GM12878 (cell line): ENCODE data around the gene CTDSP1. TPM values are rescaled to one million over a fixed set of nuclear protein-coding genes. Genes with fewer than 3 reads are reported as not detected.

ENCODE experiments used
- ATAC-seq: fragments of 200-7000 bp; cut with Tn5 transposase; 3 replicates; pipeline ENCODE4 v1.9.1; 2020; ENCODE audit warnings: mild to moderate bottlenecking, moderate library complexity
- BruUV-seq: library from RNA; stranded (reverse); fragments of 400-500 nt; replicated peaks from 2 replicates; lab custom pipeline; 2021; lab: Mats Ljungman, UMichigan
- CTCF ChIA-PET: fragments of 300-600 bp; sonication (Branson Sonifier 250); formaldehyde crosslinking; extraction: SDS; loops from one replicate; lab custom pipeline; 2021; ENCODE audit warnings: inconsistent platforms; lab: Yijun Ruan, JAX
- POLR2A ChIA-PET: fragments of 350-600 bp; formaldehyde crosslinking; extraction: SDS; loops from one replicate; lab custom pipeline; 2021; ENCODE audit warnings: inconsistent platforms; lab: Charles Lee
- RAD21 ChIA-PET: fragments of 300-600 bp; sonication (Branson Sonifier 250); formaldehyde crosslinking; loops from one replicate; lab custom pipeline; 2023; ENCODE audit warnings: antibody characterized with exemption; ENCODE audit not compliant: unreplicated experiment; lab: Charles Lee
- SMC1A ChIA-PET: fragments of 300-600 bp; sonication (Branson Sonifier 250); formaldehyde crosslinking; loops from one replicate; lab custom pipeline; 2023; ENCODE audit not compliant: unreplicated experiment, uncharacterized antibody; lab: Charles Lee
- DNase-seq: peaks from one replicate; pipeline ENCODE4 v3.0.0-alpha.2; 2011; ENCODE audit warnings: low read depth, low spot score
- FAIRE-seq: peaks from 3 replicates; lab custom pipeline; 2011; peaks lifted over from hg19 to GRCh38; lab: Jason Lieb, UNC
- H2AFZ ChIP-seq: 2 replicates; pipeline ENCODE4 v1.6.0; 2011; ENCODE audit warnings: low read depth, low read length, control low read depth; ENCODE audit not compliant: control insufficient read depth
- H3K27ac ChIP-seq: 2 replicates; pipeline ENCODE4 v1.5.1; 2011; ENCODE audit warnings: control low read depth; ENCODE audit not compliant: control insufficient read depth, insufficient read depth
- H3K27me3 ChIP-seq, 2 experiments: replicated peaks in 1 of 2; 2 replicates each; pipeline versions ENCODE4 v1.6.0 to v1.6.1; 2011; ENCODE audit warnings: low read length in 1 of 2; ENCODE audit not compliant: control insufficient read depth in 2 of 2, insufficient read depth in 2 of 2
- H3K36me3 ChIP-seq, 2 experiments: 2 replicates each; pipeline ENCODE4 v1.5.1; 2011; ENCODE audit warnings: low read length in 1 of 2; ENCODE audit not compliant: control insufficient read depth in 2 of 2, insufficient read depth in 2 of 2
- H3K4me1 ChIP-seq: 2 replicates; pipeline ENCODE4 v1.6.1; 2011; ENCODE audit warnings: mild to moderate bottlenecking, low read length, moderate library complexity, mixed read lengths; ENCODE audit not compliant: control insufficient read depth, insufficient read depth
- H3K4me2 ChIP-seq: 2 replicates; pipeline ENCODE4 v1.6.0; 2011; ENCODE audit warnings: control low read depth; ENCODE audit not compliant: control insufficient read depth, insufficient read depth
- H3K4me3 ChIP-seq: fragments of 200-600 bp; sonication (generic); 2 replicates; pipeline ENCODE4 v1.5.1; 2016
- H3K79me2 ChIP-seq: 2 replicates; pipeline ENCODE4 v1.6.0; 2011; ENCODE audit warnings: low read length; ENCODE audit not compliant: control insufficient read depth, insufficient read depth
- H3K9ac ChIP-seq: 2 replicates; pipeline ENCODE4 v1.8.0; 2011; ENCODE audit warnings: low read length, control low read depth, mixed read lengths; ENCODE audit not compliant: control insufficient read depth, insufficient read depth
- H3K9me3 ChIP-seq: replicated peaks from 3 replicates; pipeline ENCODE4 v1.5.1; 2011; ENCODE audit warnings: mild to moderate bottlenecking, low read length; ENCODE audit not compliant: control insufficient read depth, insufficient read depth
- H4K20me1 ChIP-seq: 2 replicates; pipeline ENCODE4 v1.6.0; 2011; ENCODE audit not compliant: control insufficient read depth, insufficient read depth
- CEBPB ChIP-seq, 2 experiments: fragments of 150-350 bp in 1 of 2; IDR thresholded peaks; 2 replicates each; pipeline ENCODE4 v1.6.1; 2012 to 2014; ENCODE audit warnings: low read depth in 2 of 2, low read length in 2 of 2, borderline replicate concordance in 1 of 2, inconsistent platforms in 1 of 2
- CHD2 ChIP-seq: IDR thresholded peaks from 2 replicates; pipeline ENCODE4 v1.6.1; 2011; ENCODE audit warnings: low read depth, low read length, improper control_type of control experiment, borderline replicate concordance
- FOXK2 ChIP-seq: fragments of 450-650 bp; IDR thresholded peaks from 2 replicates; pipeline ENCODE4 v1.6.1; 2017; ENCODE audit warnings: mild to moderate bottlenecking, moderate library complexity
- IKZF2 ChIP-seq, 2 experiments: fragments of 450-650 bp; IDR thresholded peaks; 2 replicates each; pipeline ENCODE4 v1.6.1; 2017; ENCODE audit warnings: mild to moderate bottlenecking in 2 of 2, moderate library complexity in 2 of 2
- PML ChIP-seq: IDR thresholded peaks from 2 replicates; pipeline ENCODE4 v1.6.1; 2012; ENCODE audit warnings: low read length, inconsistent platforms
- RFX5 ChIP-seq: IDR thresholded peaks from 2 replicates; pipeline ENCODE4 v1.6.1; 2011; ENCODE audit warnings: low read depth, low read length, improper control_type of control experiment
- SRF ChIP-seq, 2 experiments: IDR thresholded peaks; 2 replicates each; pipeline ENCODE4 v1.6.1; 2011; ENCODE audit warnings: low read depth in 2 of 2, low read length in 2 of 2, mild to moderate bottlenecking in 1 of 2, moderate library complexity in 1 of 2
- TBL1XR1 ChIP-seq: IDR thresholded peaks from 2 replicates; pipeline ENCODE4 v1.6.1; 2012; ENCODE audit warnings: low read depth, low read length, improper control_type of control experiment
- YY1 ChIP-seq: IDR thresholded peaks from 2 replicates; pipeline ENCODE4 v1.6.1; 2011; ENCODE audit warnings: low read depth, mild to moderate bottlenecking, low read length
- WGBS: methylation state at CpG from one replicate; pipeline ENCODE4 v1.1.6; 2016; ENCODE audit warnings: low lambda C conversion rate; ENCODE audit not compliant: insufficient replicate concordance, insufficient coverage; ENCODE audit errors: missing lambda C conversion rate; 5-methylcytosine and 5-hydroxymethylcytosine counted together
- in situ Hi-C: fragments of 300-500 bp; cut with MboI; formaldehyde crosslinking; loops from 9 replicates; pipeline ENCODE4 v1.14.3; 2018; ENCODE audit warnings: mixed read lengths
- intact Hi-C: fragments of 100-400 bp; cut with micrococcal nuclease; formaldehyde crosslinking; loops from one replicate; pipeline ENCODE4 v1.14.2; 2022; ENCODE audit not compliant: unreplicated experiment
- polyA plus RNA-seq, 11 experiments: library from polyadenylated mRNA; depleted of rRNA in 4 of 11; unstranded in 6 of 11; stranded (reverse) in 5 of 11; fragments of >200 nt; fragmentation: Nextera tagmentation in 4 of 11; fragmentation: Illumina TruSeq in 1 of 11; extraction: Ambion mirVana in 4 of 11; extraction: Trizol in 1 of 11; gene quantifications; 1 replicate in 1 of 11; 2 replicates in 10 of 11; pipeline versions ENCODE4 v1.2.1 to v1.2.3, GENCODE V29; 2011 to 2016; ENCODE audit warnings: inconsistent platforms in 2 of 11, missing spikeins in 2 of 11, low read depth in 1 of 11
- total RNA-seq, 4 experiments: library from RNA; depleted of rRNA in 3 of 4; stranded (reverse); fragments of >200 nt in 3 of 4; fragmentation: Illumina TruSeq in 1 of 4; extraction: Trizol in 1 of 4; gene quantifications; 2 replicates each; pipeline versions ENCODE4 v1.2.1 to v1.2.3, GENCODE V29; 2013 to 2021
- TF ChIP-seq, protein P1 (sequence below): fragments of 450-650 bp; IDR thresholded peaks from 2 replicates; pipeline ENCODE4 v1.6.1; 2017; ENCODE audit warnings: borderline replicate concordance
- TF ChIP-seq, protein P2 (sequence below), 3 experiments: IDR thresholded peaks in 2 of 3; conservative IDR thresholded peaks in 1 of 3; 2 replicates each; pipeline ENCODE4 v1.5.1; 2011; ENCODE audit warnings: low read depth in 3 of 3, low read length in 3 of 3, mild to moderate bottlenecking in 3 of 3, control low read depth in 2 of 3, moderate library complexity in 2 of 3, inconsistent platforms in 1 of 3, mixed read lengths in 1 of 3; ENCODE audit not compliant: control insufficient read depth in 2 of 3, insufficient read depth in 1 of 3; ENCODE audit errors: extremely low read depth in 1 of 3
- TF ChIP-seq, protein P3 (sequence below): fragments of 450-650 bp; IDR thresholded peaks from 2 replicates; pipeline ENCODE4 v1.6.1; 2017; ENCODE audit warnings: low read depth, mild to moderate bottlenecking, moderate library complexity
- TF ChIP-seq, protein P4 (sequence below): IDR thresholded peaks from 2 replicates; pipeline ENCODE4 v1.6.1; 2011; ENCODE audit warnings: low read depth, low read length, improper control_type of control experiment, borderline replicate concordance

The CTDSP1 gene
- total and polyA plus RNA-seq, 10 of the 15 experiments (the other 5 are each of a cell fraction or from before 2014, with no cell fraction given), result 3.0 to 75.9 (median 34.4) TPM

DNA sequence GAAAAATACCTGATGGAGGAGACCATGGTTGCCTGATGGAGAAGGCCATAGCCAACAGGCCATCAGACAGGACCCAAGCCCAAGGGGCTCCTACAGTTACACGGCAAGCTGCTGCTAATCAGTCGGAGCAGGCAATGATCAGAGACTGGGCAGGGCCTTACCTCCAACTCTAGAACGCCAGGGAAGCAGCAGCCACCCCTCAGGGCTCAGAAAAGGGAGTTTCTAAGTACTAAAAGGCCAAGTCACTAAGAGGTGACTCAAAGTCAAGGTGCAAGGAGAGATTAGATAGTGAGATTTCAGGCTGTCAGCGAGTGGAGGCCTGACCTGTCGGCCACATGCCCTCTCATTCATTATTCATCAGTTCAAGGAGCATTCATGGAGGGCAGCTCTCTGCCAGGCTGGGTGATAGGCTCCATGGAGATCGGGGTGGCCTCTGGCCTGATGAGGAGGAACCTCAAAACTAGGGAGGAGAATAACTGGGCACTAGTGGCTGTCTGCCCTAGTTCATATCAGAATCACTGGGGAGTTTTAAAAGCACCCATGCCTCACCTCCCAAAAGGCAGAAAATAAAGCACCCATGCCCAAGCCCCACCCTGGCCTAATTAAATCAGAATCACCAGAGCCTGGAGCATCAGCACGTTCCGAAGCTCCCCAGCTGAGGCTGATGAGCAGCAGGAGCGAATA, 22.9 kb downstream of the CTDSP1 start:
- H3K4me1 ChIP-seq, result no peaks in the 10 kb centered on the region
- no peak overlapping the region for H2AFZ ChIP-seq

DNA sequence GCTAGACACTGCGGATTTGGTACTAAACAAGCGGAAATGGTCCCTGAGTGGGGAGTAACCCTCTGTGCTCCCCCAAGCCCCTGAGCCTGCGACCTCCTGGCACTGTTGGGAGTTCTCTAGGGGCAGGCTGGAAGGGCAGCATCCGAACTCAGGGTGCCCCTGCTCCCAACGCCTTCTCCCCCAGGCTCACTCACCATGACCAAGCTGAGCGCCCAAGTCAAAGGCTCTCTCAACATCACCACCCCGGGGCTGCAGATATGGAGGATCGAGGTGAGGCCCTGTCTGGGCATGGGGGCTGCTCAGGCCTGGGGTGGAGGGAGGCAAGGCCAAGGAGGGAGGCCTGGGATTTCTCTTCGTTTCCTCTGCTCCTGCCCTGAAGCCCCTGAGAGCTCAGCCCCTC, 23.9 kb downstream of the CTDSP1 start:
- H3K4me1 ChIP-seq, result no peaks in the 10 kb centered on the region
- H4K20me1 ChIP-seq, result no peaks in the 10 kb centered on the region
- RAD21 ChIA-PET, result no interaction called here
- H3K4me2 ChIP-seq, result no peak overlapping the region
- intact Hi-C loops, result no loop called here
- ATAC-seq (no peak), FAIRE-seq (no peak), DNase-seq (no peak)
- no peaks in the 10 kb centered on the region for H3K9me3 ChIP-seq
- H2AFZ ChIP-seq, result no peak overlapping the region
- CTCF ChIA-PET, result no interaction called here
- WGBS, result 51% methylated on average over 9 of the region's 9 CpGs
- H3K36me3 ChIP-seq, result no peaks in the 10 kb centered on the region
- H3K79me2 ChIP-seq, result no peaks in the 10 kb centered on the region
- no peak overlapping the region for H3K27ac ChIP-seq
- SMC1A ChIA-PET, result interaction anchor here (0.8 kb wide), 1 partner anchor 20 kb away, joined by 4 read pairs; no protein-coding TSS in a partner anchor
- POLR2A ChIA-PET, result no interaction called here
- no TSS peak for BruUV-seq
- H3K9ac ChIP-seq, result no peak overlapping the region
- in situ Hi-C loops, result no loop called here
- no peak overlapping the region for H3K4me3 ChIP-seq
- H3K27me3 ChIP-seq, result no peaks in the 10 kb centered on the region
- TF ChIP-seq, protein P1, sequence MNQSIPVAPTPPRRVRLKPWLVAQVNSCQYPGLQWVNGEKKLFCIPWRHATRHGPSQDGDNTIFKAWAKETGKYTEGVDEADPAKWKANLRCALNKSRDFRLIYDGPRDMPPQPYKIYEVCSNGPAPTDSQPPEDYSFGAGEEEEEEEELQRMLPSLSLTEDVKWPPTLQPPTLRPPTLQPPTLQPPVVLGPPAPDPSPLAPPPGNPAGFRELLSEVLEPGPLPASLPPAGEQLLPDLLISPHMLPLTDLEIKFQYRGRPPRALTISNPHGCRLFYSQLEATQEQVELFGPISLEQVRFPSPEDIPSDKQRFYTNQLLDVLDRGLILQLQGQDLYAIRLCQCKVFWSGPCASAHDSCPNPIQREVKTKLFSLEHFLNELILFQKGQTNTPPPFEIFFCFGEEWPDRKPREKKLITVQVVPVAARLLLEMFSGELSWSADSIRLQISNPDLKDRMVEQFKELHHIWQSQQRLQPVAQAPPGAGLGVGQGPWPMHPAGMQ, result no peak
- TF ChIP-seq, protein P2, sequence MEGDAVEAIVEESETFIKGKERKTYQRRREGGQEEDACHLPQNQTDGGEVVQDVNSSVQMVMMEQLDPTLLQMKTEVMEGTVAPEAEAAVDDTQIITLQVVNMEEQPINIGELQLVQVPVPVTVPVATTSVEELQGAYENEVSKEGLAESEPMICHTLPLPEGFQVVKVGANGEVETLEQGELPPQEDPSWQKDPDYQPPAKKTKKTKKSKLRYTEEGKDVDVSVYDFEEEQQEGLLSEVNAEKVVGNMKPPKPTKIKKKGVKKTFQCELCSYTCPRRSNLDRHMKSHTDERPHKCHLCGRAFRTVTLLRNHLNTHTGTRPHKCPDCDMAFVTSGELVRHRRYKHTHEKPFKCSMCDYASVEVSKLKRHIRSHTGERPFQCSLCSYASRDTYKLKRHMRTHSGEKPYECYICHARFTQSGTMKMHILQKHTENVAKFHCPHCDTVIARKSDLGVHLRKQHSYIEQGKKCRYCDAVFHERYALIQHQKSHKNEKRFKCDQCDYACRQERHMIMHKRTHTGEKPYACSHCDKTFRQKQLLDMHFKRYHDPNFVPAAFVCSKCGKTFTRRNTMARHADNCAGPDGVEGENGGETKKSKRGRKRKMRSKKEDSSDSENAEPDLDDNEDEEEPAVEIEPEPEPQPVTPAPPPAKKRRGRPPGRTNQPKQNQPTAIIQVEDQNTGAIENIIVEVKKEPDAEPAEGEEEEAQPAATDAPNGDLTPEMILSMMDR (IDR thresholded peaks at IDR 0.05 in 2 of 3, conservative IDR thresholded peaks at IDR 0.05 in 1 of 3; ENCODE audit: control insufficient read depth in 2 of 3, extremely low read depth in 1 of 3, insufficient read depth in 1 of 3, low read depth in 3 of 3, low read length in 3 of 3), result no peak
- TF ChIP-seq RFX5 (no peak), TBL1XR1 (no peak), CHD2 (no peak), YY1 (no peak)
- TF ChIP-seq, protein P3, sequence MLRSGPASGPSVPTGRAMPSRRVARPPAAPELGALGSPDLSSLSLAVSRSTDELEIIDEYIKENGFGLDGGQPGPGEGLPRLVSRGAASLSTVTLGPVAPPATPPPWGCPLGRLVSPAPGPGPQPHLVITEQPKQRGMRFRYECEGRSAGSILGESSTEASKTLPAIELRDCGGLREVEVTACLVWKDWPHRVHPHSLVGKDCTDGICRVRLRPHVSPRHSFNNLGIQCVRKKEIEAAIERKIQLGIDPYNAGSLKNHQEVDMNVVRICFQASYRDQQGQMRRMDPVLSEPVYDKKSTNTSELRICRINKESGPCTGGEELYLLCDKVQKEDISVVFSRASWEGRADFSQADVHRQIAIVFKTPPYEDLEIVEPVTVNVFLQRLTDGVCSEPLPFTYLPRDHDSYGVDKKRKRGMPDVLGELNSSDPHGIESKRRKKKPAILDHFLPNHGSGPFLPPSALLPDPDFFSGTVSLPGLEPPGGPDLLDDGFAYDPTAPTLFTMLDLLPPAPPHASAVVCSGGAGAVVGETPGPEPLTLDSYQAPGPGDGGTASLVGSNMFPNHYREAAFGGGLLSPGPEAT, result no peak

More for the DNA sequence above, 22.9 kb downstream of the CTDSP1 start:
- Histone ChIP-seq H3K27me3 (no peaks in the 10 kb centered on the region), H3K9ac (no peak overlapping the region), H3K4me3 (no peak overlapping the region), H3K9me3 (no peaks in the 10 kb centered on the region), H3K79me2 (no peaks in the 10 kb centered on the region), H3K36me3 (no peaks in the 10 kb centered on the region), H3K27ac (no peak overlapping the region), H3K4me2 (no peak overlapping the region), H4K20me1 (no peaks in the 10 kb centered on the region)
- DNase-seq (no peak), FAIRE-seq (peak; percentile 23), ATAC-seq (no peak)
- in situ Hi-C loops (no loop called here), intact Hi-C loops (no loop called here)
- ChIA-PET CTCF (no interaction called here), RAD21 (interaction anchor here (0.5 kb wide), 1 partner anchor 64 kb away, joined by 3 read pairs; no protein-coding TSS in a partner anchor), POLR2A (no interaction called here), SMC1A (no interaction called here)
- TF ChIP-seq SRF (IDR thresholded peaks at IDR 0.05; ENCODE audit: low read depth in 2 of 2, low read length in 2 of 2) (no peak), IKZF2 (IDR thresholded peaks at IDR 0.05) (no peak), CEBPB (IDR thresholded peaks at IDR 0.05; ENCODE audit: borderline replicate concordance in 1 of 2, low read depth in 2 of 2, low read length in 2 of 2) (no peak), FOXK2 (no peak), PML (no peak)
- TF ChIP-seq, protein P4, sequence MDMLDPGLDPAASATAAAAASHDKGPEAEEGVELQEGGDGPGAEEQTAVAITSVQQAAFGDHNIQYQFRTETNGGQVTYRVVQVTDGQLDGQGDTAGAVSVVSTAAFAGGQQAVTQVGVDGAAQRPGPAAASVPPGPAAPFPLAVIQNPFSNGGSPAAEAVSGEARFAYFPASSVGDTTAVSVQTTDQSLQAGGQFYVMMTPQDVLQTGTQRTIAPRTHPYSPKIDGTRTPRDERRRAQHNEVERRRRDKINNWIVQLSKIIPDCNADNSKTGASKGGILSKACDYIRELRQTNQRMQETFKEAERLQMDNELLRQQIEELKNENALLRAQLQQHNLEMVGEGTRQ, result no peak
- WGBS, result 54% methylated on average over 9 of the region's 9 CpGs
- no TSS peak for BruUV-seq
